Endothelial cell (in vitro differentiated cells): ENCODE measurements around the gene HIRIP3. TPM values are rescaled to one million over a fixed set of nuclear protein-coding genes. Genes with fewer than 3 reads are reported as not detected.
A peak's percentile ranks its signal among the peaks of the same experiment; 100 is the strongest.

Experiments
- DNase-seq: peaks from one replicate; pipeline ENCODE4 v3.0.0; 2021; ENCODE audit warnings: low spot score
- H3K27ac Mint-ChIP-seq: one replicate; pipeline ENCODE4 v1.8.0; 2021; ENCODE audit warnings: mixed read lengths, inconsistent platforms; ENCODE audit not compliant: unreplicated experiment
- H3K27me3 Mint-ChIP-seq: one replicate; pipeline ENCODE4 v1.8.0; 2021; ENCODE audit warnings: mild to moderate bottlenecking, moderate library complexity, mixed read lengths, inconsistent platforms; ENCODE audit not compliant: unreplicated experiment
- H3K36me3 Mint-ChIP-seq: one replicate; pipeline ENCODE4 v1.8.0; 2021; ENCODE audit warnings: mild to moderate bottlenecking, low read depth, mixed read lengths, inconsistent platforms; ENCODE audit not compliant: unreplicated experiment
- H3K4me1 Mint-ChIP-seq: one replicate; pipeline ENCODE4 v1.8.0; 2021; ENCODE audit warnings: mild to moderate bottlenecking, mixed read lengths, inconsistent platforms; ENCODE audit not compliant: unreplicated experiment
- H3K4me3 Mint-ChIP-seq: one replicate; pipeline ENCODE4 v1.8.0; 2021; ENCODE audit warnings: mild to moderate bottlenecking, mixed read lengths, inconsistent platforms; ENCODE audit not compliant: unreplicated experiment
- H3K9me3 Mint-ChIP-seq: one replicate; pipeline ENCODE4 v1.8.0; 2021; ENCODE audit warnings: mixed read lengths, inconsistent platforms; ENCODE audit not compliant: unreplicated experiment
- total RNA-seq: library from RNA; stranded (reverse); fragmentation: NEBNext Ultra II Directional; extraction: Animal tissue kit (Norgen Biotek cat#: 25700); gene quantifications from one replicate; pipeline ENCODE4 v1.2.1, GENCODE V29; 2021; ENCODE audit not compliant: unreplicated experiment
- TF ChIP-seq, protein P1 (sequence below): fragments of 200-600 bp; sonication (generic); IDR thresholded peaks from one replicate; pipeline ENCODE4 v1.5.0; 2021; ENCODE audit warnings: antibody characterized with exemption; ENCODE audit not compliant: unreplicated experiment

The HIRIP3 gene
- total RNA-seq, 1 donor from 2014 or later, result 5.2 TPM

DNA sequence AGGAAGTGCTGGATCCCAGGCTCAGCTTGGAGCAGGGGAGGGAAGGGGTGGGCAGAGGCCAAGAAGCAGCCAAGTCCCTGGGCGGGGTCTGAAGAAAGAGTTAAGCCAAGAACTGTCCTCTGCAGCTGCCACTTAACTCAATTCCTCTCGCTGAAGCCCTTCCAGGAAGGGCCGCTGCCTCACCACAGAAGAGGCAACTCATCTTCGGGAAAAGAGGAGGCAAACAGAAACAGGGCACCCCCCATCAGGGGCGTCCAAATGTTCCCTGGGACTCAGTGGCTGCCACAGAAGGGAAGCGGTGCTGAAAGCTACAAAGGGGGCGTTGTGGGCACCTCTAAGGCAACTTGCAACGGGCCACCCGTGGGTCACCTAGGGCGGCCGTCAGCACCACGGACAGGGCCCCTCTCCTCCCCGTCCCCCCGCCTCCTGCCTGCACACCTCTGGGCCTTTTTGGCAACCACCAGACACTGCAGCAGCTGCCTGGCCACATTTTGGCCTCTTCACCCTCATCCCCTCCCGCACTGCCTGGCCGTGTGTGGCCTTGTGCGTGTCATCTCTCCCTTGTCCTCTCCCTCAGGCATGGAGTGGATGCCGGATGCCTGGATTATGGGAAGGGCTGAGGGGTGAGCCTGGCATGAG is 33.1 kb upstream of the HIRIP3 start:
- no peak overlapping the region for H3K27ac Mint-ChIP-seq
- H3K36me3 Mint-ChIP-seq, result peaks cover 3% of the 10 kb centered on the region
- TF ChIP-seq, protein P1, sequence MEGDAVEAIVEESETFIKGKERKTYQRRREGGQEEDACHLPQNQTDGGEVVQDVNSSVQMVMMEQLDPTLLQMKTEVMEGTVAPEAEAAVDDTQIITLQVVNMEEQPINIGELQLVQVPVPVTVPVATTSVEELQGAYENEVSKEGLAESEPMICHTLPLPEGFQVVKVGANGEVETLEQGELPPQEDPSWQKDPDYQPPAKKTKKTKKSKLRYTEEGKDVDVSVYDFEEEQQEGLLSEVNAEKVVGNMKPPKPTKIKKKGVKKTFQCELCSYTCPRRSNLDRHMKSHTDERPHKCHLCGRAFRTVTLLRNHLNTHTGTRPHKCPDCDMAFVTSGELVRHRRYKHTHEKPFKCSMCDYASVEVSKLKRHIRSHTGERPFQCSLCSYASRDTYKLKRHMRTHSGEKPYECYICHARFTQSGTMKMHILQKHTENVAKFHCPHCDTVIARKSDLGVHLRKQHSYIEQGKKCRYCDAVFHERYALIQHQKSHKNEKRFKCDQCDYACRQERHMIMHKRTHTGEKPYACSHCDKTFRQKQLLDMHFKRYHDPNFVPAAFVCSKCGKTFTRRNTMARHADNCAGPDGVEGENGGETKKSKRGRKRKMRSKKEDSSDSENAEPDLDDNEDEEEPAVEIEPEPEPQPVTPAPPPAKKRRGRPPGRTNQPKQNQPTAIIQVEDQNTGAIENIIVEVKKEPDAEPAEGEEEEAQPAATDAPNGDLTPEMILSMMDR, result no peak
- peaks cover 16% of the 10 kb centered on the region for H3K27me3 Mint-ChIP-seq
- DNase-seq, result peak; percentile 61
- H3K9me3 Mint-ChIP-seq, result no peaks in the 10 kb centered on the region
- peaks cover 11% of the 10 kb centered on the region for H3K4me1 Mint-ChIP-seq
- no peak overlapping the region for H3K4me3 Mint-ChIP-seq

DNA sequence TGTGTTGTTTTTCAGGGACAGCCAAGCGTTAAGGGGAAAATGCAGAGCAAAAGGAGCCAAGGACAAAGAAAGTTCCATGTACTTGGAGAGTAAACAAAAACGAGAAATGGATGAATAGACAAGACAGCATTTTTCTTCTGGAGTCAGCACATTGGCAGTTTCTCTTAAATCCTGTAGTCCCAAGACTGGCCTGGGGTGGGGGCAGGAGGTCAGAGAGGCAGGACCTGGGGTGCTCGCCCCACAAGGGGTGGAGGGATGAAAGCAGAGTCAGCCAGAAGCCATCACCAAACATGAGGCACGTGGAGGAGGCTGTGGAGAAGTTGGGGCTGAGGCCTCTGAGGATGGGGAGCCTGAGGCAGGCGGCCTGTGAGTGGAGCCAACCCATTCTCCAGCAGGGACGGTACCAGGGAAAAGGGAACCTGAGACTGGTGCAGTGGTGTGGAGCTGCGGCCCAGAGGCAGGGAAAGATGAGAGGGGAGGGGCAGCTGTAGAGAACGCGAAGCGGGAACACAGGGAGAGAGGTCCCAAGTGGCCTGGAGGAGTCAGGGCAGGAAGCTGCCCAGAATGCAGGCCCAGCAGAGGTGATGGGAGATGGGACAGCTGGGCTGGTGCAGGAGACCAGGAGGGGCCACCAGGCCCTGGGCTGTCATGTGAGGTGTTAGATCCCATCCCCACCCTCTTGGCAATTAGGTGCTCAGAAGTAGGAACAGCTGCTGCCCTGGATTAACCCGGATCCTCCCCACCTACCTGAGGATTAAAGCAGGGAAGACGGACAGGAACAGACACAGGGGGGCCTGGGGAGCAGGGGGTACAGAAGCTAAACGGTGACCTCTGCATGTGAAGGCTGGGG is 32.4 kb upstream of the HIRIP3 start:
- DNase-seq, result no peak
- Mint-ChIP-seq H3K36me3 (peaks cover 3% of the 10 kb centered on the region), H3K4me3 (peak overlapping the region; percentile 16), H3K27me3 (peaks cover 16% of the 10 kb centered on the region), H3K27ac (no peak overlapping the region), H3K4me1 (peaks cover 11% of the 10 kb centered on the region), H3K9me3 (no peaks in the 10 kb centered on the region)
- TF ChIP-seq, protein P1, result no peak

DNA sequence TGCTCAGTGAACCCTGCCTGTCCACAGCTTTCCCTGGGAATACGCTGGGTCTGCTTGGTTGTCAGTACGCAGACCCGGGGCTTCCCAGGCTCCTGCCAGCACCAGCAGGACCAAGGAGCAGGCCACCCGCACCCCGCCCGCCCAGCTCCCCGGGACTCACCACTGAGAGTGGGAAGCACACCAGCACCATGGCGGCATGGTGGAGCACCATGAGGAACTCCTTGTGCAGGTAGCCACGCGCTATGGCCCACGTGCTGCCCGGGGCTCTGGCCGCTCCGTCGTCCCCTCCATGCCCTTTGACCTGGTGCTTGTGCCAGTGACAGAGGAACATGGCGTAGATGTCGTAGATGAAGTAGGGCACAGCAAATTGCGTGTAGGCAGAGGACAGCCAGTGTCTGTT is 31.0 kb upstream of the HIRIP3 start:
- Mint-ChIP-seq H3K27me3 (peaks cover 14% of the 10 kb centered on the region), H3K4me1 (peaks cover 4% of the 10 kb centered on the region), H3K4me3 (peak overlapping the region; percentile 19), H3K36me3 (peaks cover 3% of the 10 kb centered on the region), H3K27ac (no peak overlapping the region), H3K9me3 (no peaks in the 10 kb centered on the region)
- DNase-seq, result no peak
- TF ChIP-seq, protein P1, result no peak

DNA sequence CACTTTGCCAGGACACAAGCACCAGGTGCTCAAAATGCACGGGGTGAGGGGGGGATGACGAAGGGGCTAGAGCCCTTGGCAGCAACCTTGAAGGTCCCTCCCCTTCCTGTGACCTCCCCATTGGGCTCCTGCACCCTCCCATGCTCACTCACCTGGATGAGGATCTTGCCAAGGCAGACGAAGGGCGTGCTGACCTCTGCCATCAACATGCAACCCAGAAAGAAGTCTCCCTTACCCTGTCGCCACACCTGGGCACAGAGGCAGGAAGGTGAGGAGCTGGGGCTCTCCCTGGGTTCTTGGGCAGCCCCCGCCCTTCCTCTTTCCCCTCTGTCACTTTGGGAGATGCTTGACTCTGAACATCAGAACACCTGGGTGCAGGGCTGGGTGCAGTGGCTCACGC is 30.2 kb upstream of the HIRIP3 start:
- H3K4me1 Mint-ChIP-seq, result peaks cover 6% of the 10 kb centered on the region
- H3K27ac Mint-ChIP-seq, result no peak overlapping the region
- TF ChIP-seq, protein P1, result no peak
- H3K4me3 Mint-ChIP-seq, result no peak overlapping the region
- peaks cover 14% of the 10 kb centered on the region for H3K27me3 Mint-ChIP-seq
- peaks cover 3% of the 10 kb centered on the region for H3K36me3 Mint-ChIP-seq
- H3K9me3 Mint-ChIP-seq, result no peaks in the 10 kb centered on the region
- DNase-seq, result no peak

DNA sequence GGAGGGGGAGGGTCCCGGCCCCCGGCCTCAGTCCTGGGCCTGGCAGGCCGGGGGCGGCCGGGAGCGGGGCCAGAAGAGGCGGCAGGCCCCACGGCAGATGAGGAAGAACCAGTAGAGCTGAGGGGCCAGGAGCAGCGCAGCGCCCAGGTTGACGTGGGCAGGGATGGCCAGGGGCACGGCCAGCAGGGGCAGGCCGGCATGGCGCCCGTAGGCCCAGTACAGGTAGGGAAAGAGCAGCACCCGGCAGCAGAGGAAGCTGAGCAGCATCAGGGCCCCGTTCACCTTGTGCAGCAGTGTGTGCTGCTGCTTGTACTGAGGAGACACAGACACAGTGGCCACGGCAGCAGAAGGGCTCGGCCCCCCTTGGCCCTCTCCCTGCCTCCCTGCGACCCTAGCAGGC is 29.7 kb upstream of the HIRIP3 start:
- H3K36me3 Mint-ChIP-seq, result peaks cover 3% of the 10 kb centered on the region
- peaks cover 14% of the 10 kb centered on the region for H3K27me3 Mint-ChIP-seq
- peaks cover 6% of the 10 kb centered on the region for H3K4me1 Mint-ChIP-seq
- TF ChIP-seq, protein P1, result no peak
- no peak overlapping the region for H3K27ac Mint-ChIP-seq
- H3K9me3 Mint-ChIP-seq, result no peaks in the 10 kb centered on the region
- H3K4me3 Mint-ChIP-seq, result no peak overlapping the region
- DNase-seq, result no peak
